Measurements from ENCODE around the gene ZNF831.

The ZNF831 gene

DNA sequence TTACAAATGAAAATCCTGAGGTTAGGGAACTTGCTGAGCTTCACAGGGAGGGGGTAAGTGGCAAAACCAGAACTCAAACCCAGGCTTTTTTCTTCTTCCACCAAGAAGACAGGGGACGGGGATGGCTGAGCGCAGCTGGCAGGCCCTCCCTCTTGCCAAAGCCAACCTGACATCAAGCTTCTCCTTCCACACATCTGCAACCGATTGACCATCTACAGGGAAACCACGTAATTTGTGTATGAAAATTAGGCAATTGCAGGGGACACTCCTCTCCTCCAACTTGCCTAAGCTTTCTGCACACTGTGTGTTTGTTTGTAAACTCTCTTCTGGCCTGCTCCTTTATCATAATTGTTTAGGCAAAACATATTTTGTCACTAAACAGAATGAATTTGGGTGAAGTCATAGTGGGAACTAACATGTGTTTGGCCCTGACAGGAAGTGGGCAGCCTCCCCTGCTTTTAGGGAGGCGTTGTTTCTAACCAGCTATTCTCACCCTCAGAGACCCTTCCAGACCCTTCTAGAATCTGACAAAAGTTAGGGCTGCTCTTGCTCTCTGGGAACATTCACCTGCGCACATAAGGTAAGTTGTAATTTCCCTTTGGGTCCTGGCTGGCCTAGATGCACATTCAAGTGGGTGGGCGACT lies 18.9 kb downstream of the ZNF831 start:
- DNase-seq = no peak

DNA sequence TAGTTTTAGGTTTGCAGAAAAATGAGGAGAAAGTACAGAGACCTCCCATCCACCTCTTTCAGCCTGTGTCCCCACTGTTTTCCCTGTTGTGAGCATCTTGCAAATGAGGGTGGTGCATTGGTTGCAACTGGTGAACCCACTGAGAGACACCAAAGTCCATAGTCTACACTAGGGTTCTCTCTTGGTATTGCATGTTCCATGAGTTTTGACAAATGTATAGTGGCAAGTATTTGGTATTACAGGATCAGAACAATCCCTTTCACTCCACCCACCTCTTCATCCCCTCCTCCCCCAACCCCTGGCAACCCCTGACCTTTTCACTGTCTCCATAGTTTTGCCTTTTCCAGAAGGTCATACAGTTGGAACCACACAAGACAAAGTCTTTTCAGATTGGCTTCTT lies 20.1 kb downstream of the ZNF831 start:
- no peak for DNase-seq

DNA sequence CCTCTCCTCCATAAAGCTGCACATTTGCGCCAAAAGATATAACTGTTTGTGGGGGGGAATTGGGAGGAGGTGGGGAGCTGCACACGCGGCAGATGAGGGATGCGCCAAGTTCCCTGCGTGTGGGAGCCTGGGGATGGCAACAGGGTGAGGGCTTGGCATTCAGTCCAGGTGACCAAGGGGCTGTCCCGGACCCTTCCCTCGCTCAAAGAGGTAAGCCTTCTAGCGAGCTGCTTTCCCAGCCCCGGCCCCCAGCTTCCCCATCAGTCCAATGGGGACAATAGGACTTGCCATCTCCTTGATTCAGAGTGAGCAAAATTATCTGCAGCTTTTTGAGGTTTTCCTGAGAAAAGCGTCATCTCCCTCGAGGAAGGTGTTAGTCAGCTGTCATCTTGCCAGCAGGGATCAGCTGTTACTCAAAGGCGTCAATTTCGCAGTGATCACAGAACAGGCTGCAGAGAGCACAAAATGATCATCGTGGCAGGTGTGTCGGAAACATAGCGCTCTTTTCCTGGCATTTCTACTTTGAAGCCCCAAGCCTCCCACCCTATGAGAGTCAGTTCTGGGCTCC lies 21.3 kb downstream of the ZNF831 start:
- no peak for DNase-seq

DNA sequence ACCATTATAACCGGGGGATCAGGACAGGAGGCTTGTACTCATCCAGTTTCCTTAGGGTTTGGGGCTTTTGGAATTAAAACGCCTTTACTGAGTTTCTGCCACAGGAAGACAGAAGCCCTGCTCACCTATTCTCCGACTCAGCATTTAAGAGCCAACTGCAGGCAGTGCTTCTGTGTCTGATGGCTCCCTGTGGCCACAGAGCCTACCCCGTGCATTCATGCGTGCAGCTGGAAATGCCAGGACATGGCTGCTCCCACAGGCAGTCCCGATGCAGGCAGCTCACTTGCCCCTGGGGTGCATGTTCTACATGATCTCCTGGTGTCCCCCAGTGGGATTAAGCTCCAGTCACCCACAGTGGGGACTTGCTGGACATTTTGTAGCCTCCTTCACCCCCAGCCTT lies 22.2 kb downstream of the ZNF831 start:
- no peak for DNase-seq

DNA sequence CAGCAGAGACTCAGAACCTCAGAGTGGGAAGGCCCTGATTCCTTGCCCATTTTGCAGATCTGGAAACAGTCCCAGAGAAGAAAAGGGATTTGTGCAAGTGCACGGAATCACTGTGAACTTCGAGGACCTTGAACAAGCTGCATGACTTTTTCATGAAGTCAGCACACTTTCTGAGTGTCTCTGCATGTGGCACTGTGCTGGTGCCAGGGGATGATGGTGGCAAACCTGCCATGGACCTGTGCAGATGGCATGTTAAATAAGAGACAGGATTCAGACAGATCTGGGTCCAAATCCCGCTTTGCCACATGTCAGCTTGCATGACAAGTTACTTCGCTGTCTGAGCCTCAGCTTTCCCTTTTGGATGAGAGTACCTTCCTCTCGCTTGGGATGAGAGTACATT lies 26.8 kb downstream of the ZNF831 start:
- DNase-seq = no peak

DNA sequence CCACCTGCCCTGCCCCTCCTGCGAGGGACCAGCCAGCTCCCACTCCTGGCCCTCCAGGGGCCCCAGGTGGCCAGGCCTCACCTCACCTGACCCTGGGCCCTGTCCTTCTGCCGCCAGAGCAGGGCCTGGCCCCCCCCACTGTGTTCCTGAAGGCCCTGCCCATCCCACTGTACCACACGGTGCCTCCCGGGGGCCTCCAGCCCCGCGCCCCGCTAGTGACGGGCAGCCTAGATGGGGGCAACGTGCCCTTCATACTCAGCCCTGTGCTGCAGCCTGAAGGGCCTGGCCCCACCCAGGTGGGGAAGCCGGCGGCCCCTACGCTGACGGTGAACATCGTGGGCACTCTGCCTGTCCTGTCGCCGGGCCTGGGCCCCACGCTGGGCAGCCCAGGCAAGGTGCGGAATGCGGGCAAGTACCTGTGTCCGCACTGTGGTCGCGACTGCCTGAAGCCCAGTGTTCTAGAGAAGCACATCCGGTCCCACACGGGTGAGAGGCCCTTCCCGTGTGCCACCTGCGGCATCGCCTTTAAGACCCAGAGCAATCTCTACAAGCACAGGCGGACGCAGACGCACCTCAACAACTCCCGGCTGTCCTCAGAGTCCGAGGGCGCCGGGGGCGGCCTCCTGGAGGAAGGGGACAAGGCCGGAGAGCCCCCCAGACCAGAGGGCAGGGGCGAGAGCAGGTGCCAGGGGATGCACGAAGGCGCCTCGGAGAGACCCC lies 27.6 kb downstream of the ZNF831 start:
- DNase-seq = no peak

DNA sequence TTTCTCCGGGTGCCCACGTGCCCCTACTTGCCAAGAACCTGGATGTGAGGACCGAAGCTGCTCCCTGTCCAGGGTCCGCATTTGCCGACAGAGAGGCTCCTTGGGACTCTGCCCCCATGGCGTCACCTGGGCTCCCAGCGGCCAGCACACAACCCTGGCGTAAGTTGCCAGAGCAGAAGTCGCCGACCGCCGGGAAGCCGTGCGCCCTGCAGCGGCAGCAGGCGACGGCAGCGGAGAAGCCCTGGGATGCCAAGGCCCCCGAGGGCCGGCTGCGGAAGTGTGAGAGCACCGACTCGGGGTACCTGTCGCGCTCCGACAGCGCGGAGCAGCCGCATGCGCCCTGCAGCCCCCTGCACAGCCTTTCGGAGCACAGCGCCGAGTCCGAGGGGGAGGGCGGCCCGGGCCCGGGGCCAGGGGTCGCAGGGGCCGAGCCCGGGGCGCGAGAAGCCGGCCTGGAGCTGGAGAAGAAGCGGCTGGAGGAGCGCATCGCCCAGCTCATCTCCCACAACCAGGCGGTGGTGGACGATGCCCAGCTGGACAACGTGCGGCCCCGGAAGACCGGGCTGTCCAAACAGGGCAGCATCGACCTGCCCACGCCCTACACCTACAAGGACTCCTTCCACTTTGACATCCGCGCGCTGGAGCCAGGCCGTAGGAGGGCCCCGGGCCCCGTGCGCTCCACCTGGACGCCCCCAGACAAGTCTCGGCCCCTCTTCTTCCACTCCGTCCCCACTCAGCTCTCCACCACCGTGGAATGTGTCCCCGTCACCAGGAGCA lies 28.3 kb downstream of the ZNF831 start:
- DNase-seq = no peak

DNA sequence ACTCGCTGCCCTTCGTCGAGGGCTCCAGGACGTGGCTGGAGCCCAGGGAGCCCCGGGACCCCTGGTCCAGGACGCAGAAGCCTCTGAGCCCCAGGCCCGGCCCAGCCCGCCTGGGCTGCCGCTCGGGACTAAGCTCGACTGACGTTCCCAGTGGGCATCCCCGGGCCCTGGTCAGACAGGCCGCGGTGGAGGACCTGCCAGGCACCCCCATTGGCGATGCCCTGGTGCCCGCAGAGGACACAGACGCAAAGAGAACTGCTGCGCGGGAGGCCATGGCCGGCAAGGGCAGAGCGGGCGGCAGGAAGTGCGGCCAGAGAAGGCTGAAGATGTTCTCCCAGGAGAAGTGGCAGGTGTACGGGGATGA lies 28.9 kb downstream of the ZNF831 start:
- DNase-seq = no peak

DNA sequence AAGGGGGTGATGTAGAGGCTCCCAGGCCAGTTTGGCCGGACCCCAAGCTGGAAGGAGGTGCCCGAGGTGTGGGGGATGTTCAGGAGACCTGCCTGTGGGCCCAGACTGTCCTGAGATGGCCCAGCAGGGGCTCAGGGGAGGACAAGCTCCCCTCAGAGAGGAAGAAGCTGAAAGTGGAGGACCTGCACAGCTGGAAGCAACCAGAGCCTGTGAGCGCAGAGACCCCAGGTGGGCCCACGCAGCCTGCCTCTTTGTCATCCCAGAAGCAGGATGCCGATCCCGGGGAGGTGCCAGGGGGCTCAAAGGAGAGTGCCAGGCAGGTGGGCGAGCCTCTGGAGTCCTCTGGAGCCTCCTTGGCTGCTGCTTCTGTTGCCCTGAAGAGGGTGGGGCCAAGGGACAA lies 29.7 kb downstream of the ZNF831 start:
- DNase-seq = no peak

DNA sequence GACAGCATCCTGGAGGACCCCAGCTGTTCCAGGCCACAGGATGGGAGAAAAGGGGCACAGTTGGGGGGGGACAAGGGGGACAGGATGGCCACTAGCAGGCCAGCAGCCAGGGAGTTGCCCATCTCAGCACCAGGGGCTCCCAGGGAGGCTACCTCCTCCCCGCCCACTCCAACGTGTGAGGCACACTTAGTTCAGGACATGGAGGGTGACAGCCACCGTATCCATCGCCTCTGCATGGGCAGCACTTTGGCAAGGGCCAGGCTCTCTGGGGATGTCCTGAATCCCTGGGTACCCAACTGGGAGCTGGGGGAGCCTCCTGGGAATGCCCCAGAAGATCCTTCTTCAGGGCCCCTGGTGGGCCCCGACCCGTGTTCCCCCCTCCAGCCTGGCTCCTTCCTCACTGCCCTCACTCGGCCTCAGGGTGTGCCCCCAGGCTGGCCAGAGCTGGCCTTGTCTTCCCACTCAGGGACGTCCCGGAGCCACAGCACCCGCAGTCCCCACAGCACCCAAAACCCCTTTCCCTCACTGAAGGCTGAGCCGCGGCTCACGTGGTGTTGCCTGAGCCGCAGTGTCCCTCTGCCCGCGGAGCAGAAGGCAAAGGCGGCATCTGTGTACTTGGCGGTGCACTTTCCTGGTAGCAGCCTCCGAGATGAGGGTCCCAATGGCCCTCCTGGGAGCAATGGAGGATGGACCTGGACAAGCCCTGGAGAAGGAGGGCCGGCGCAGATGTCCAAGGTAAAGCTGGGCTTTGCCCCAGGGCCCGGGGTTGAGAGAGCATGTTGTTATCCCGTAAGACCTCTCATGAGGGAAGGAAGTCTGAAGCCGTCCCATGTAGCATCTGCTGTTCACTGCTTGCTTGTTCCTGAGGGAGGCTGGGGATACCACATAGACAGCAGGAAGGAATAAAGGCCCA lies 30.7 kb downstream of the ZNF831 start:
- no peak for DNase-seq

DNA sequence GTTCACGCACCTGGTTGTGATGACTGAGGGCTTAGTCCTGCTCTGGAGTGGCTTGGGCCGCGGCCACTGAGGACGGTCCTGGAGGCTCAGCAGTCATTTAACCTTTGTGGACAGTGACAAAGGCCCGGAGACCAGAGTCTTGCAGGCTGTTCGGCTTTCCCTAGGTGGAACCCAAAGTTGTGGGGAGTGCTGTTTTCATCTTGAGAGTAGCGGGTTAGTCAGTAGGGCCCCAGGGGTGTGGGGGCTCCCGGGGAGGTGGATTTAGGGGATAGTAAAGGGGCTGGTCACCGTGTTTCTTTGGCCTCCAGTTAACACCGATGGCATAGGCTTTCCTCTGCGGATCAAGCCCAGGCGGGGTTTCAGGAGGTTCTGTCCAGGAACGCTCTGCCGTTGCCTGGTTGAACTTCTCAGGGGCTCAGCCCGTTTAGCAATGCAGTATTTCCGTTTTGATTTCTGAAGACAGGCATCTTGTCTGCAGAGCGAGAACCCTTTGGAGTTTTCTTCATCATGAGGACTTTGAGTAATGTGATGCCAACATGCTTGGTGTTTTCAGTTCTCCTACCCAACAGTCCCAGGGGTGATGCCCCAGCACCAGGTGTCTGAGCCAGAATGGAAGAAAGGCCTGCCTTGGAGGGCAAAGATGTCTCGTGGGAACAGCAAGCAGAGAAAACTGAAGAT lies 31.8 kb downstream of the ZNF831 start:
- no peak for DNase-seq

DNA sequence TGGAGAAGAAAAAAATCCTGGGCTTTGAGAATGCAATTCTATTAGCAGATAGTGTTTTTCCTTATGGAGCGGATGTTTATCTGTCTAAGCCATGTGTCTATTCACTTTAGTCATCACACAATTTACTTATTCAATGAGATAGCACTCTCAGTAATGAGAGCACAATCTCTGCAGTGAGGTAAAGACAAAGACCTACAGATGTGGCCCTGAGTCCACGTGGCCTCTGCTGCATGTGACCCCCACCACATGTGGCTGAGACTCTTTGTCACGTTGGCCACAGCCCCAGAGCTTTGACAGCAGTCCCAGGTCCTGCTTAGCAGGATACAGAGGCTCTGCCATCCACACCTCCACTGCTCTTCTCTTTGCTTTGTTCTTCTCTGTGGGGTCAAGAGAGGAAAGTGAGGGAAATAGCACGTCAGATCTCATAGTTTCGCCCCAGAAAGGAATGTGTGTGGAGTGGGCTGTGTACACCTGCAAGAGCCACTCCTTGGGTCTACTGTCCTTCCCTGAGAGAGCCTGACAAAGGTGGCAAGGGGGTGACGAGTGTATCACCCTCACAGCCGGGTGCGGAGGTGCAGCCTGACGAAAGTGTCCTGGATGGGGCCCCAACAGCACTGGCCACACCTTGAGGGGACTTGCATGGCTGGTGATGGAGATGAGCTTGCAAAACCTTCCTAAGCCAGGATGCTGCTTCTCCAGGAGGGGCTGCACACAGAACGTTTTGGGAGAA lies 40.7 kb downstream of the ZNF831 start:
- DNase-seq = no peak

DNA sequence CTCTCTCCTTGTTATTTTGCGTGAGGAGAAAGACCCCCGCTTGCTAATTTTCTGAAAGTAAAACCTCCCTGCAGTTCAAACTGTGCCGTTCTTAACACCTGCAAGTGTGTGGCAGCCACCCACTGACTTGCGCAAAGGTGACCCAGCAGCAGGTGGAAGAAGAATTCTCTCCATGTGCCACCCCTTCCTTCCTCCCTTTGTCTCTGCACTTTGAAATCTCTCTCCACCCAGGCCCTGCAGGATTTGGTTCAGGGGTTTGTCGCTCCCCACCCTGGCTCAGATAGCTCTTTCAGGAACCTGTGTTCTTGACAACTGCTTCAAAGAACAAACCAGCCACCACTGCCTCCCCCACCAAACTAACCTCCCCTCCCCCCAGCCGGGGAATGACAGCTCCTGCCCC lies 41.4 kb downstream of the ZNF831 start:
- DNase-seq = no peak

DNA sequence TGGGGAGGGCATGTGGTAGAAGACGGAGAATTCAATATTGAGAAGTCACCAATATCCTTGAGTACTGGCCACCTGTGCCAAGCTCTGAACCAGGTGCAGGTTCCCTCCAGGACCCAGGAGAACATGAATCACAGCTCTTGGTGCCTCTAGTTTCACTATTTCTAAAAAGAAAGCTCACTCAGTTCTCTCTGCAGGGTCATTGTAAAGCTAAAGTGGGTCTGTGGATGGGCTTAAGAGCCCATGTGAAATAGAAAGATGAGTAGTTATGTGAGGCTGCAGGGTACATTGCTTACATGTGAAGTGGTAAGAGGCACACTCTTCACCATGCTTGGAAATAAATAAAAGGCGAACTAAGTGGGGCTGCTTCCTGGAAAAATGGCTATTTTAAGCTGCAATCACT lies 43.6 kb downstream of the ZNF831 start:
- no peak for DNase-seq

DNA sequence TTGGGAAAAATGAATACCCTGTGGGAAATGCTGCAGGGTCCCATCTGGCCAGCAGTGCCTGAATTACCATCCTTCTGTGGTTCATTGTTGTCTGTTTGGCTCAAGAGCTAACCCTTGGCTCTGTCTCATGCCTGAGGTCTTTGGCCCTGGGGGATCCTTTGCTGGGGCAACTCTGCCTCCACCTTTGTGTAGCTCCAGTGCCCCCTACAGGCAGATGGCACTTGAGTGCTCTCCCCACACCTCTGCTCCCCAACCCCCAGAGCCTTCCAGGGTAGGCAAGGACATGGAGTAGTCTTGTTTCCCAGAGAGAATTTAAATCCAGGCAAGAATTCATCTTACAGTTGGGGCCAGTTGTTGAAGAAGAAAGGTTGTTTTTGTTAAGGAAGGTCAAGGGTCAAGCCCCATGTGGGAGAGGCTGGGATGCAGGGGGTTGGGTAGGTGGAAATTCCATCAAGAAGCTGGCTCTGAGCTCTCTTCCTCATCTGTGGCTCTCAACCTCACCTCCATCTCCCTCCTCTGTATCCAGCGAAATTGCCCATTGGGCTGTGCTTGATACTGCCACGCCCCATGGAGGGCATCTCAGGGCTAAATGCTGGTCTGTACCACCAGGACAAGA lies 44.2 kb downstream of the ZNF831 start:
- peak; percentile 81 for DNase-seq

DNA sequence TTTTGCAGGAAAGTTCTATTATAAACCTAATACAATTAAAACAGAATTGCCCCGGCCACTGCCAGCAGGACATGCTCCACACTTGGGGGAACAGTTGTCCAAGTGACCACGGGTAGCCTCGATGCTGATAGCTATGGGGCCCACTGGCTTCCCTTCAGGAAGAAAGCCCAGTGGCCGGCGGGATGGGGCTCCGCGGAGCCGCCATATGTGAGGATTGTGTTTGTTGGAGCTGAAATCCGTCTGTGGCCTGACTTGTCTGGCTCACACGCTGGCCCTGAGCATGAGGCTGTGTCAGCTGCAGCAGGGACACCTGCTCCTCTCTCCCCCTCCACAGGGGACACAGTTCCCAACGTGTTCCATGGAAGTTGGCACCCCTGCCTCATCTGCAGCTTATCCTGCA lies 46.6 kb downstream of the ZNF831 start:
- no peak for DNase-seq

DNA sequence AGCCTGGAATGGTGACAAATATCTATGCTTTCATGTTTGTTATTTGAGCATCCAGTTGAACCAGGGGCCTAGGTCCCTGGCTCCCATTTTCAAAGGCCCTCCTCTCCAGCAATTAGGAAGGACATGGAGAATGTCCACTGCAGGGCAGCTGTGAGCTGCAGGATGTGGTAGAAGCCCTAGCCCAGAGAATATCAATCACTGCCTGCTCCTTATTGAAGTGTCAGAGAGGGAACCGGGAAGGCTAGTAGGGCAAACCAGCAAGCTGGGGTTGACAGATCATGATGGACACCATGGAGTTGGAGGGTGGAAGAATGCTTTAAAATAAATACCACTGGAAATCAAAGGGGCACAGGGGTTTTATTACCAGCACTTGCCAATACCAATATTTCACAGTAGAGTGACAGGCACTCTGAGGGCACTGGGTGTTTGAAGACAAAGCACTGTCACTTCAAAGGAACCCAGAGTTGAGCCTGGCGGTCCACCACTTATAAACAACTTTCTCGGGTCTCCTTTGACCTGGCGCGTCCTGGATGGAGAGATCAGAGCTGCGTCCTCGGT lies 47.7 kb downstream of the ZNF831 start:
- no peak for DNase-seq

DNA sequence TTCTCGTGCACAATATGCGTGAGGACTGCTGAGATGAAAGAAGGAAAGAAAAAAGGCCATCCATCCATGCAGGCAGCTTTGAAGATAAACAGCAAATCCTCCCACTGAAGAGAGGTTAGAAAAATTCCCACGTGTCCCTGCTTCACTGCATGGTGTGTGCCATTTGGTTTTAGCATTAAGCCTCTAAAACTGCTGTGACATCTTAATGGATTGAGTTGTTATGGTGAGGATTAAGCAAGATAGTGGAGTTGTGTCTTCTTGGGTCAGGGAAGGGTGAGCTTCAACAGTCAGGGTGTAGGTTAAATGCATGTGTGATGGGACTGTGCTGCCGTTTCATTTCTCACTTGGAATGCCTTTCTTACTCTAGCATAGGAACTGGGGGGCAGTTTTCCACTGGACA lies 50.5 kb downstream of the ZNF831 start:
- no peak for DNase-seq

DNA sequence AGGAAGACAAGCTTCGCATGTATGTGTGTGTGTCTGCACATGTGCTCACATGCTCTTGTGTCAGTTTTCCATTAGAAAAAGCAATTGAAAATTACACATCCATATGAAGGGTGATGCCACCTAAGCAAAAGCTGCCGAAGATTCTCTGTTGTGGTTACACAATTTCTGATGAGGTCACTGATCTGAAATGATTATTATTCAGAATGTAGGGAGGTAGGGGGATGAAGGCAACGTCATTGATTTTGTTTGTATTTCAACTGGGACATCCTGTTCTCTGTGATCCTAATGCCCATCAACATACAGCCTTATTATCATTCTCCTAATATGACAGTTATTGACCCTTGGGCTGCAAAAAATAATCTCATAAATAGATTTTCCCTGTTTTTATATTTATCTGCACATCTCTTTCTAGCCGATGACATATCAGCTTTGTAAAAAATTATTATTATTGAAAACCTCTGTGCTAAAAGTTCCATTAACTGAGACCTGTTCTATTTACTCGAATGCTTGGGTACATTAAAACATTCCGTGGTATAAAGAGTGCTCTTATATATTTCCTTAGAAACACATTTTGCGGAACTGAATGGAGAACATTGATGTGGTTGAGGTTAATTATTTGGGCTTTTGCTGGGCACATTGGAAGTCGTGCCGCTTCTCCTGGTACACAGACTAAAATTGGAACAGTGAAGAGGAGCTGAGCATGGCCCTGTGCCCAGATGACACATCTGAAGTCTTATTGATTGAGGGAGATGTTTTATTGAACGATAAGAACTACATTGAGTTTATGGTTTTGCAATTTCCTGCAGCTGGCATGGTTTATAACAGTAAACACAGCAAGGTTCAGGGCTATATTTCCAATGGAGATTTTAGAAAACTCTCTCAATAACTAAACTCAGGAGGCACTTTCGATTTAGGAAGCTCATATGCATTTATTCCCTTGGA lies 51.3 kb downstream of the ZNF831 start:
- DNase-seq = no peak

DNA sequence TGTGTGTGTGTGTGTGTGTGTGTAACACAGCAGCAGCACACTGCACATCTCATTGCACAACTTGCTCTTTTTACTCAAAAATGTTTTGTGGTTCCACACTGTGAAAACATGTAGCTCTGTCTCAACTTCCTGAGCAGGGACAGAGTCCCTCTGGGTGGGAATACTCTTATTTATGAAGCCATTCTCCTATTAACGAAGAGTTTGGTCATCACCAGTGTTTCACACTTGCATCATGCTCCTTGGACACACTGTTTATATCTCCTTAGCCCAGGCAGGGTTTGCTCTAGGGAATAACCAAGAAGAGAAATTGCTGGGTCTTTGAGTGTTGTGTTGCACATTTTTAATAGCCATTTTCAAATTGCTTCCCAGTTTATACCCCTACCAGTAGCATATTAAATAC lies 53.6 kb downstream of the ZNF831 start:
- no peak for DNase-seq
